HG03280 (cell line): ENCODE data around the gene CDK11A.
"Not testable (repeated sequence)": the region's sequence is repeated elsewhere in the genome, so short reads cannot be mapped to it uniquely, and the experiment has no call there.

ENCODE experiments used
- ATAC-seq: cut with Tn5 transposase; IDR thresholded peaks from one replicate; pipeline ENCODE4 v1.9.1; 2021; ENCODE audit warnings: mild to moderate bottlenecking, moderate library complexity; ENCODE audit not compliant: unreplicated experiment

The CDK11A gene

GRCh38 chr1:1664318-1664717 is 59.8 kb downstream of the CDK11A start:
- ATAC-seq, result not testable (repeated sequence)

GRCh38 chr1:1662830-1663560 is 61.2 kb downstream of the CDK11A start:
- ATAC-seq, result not testable (repeated sequence)

DNA sequence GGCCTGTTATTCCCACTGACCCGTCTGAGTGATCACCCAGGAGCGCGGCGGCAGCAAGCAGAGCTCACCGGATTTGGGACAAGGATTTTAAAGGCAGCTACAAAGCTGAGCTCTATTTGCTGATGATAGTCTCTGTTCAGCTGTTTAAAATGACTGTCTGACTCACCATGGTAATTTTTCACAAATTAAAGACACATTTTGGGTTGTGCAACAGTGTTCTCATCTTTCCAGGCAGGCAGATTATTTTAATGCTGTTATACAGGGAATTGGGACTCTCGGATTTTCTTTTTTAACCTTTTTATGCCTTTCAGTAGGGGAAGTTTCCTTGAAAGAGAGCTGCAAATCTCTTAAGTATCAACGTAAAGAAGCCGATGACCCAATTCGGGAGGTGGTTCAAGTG is 61.8 kb downstream of the CDK11A start:
- ATAC-seq, result not testable (repeated sequence)

- ATAC-seq, result peak; percentile 83
Observed at GRCh38 chr1:1658583-1659549, 65.3 kb downstream of the CDK11A start, which contains the start of gene CDK11B. CDK11B (minus strand) TSS chr1:1659004; CDS start chr1:1657485, 1,519 bp downstream.
